ENCODE measurements around the gene AXDND1. TPM values are rescaled to one million over a fixed set of nuclear protein-coding genes. Genes with fewer than 3 reads are reported as not detected.
"Not testable (repeated sequence)": the region's sequence is repeated elsewhere in the genome, so short reads cannot be mapped to it uniquely, and the experiment has no call there.

AXDND1 gene
- total RNA-seq, 5 donors from 2014 or later (not counting 1 experiment from before 2014, with no cell fraction given), result 0.19 to 1.5 (median 0.77) TPM; not detected in 2

- H3K27ac Mint-ChIP-seq, result no peak overlapping the region
- CTCF ChIA-PET, result no interaction called here
Observed at GRCh38 chr1:179376223-179376622, 10.5 kb downstream of the AXDND1 start.

GRCh38 chr1:179380299-179380698, 14.5 kb downstream of the AXDND1 start:
- Mint-ChIP-seq H3K36me3 (no peaks in the 10 kb centered on the region), H3K27me3 (no peaks in the 10 kb centered on the region), H3K4me3 (no peak overlapping the region), H3K27ac (no peak overlapping the region), H3K4me1 (no peaks in the 10 kb centered on the region), H3K9me3 (no peaks in the 10 kb centered on the region)
- peaks cover 0 to 2% of the 10 kb centered on the region in 2 experiments for H3K27me3 ChIP-seq (replicated peaks in 1 of 2; ENCODE audit: control insufficient read depth in 2 of 2, extremely low read depth in 1 of 2, insufficient read depth in 2 of 2, low read length in 1 of 2)
- ChIA-PET CTCF (no interaction called here), POLR2A (no interaction called here)
- ATAC-seq (replicated peaks in 1 of 4), result no peak
- no peaks in the 10 kb centered on the region for H3K36me3 ChIP-seq (ENCODE audit: control insufficient read depth in 2 of 2, extremely low read depth in 1 of 2, insufficient read depth in 1 of 2, low read length in 1 of 2)
- no peak for DNase-seq
- H3K27ac ChIP-seq (ENCODE audit: low read length), result no peak overlapping the region
- H3K4me3 ChIP-seq (ENCODE audit: control insufficient read depth in 1 of 2, extremely low read depth in 1 of 2, low read length in 1 of 2), result no peak overlapping the region
- no peaks in the 10 kb centered on the region for H3K9me3 ChIP-seq
- H3K4me1 ChIP-seq (ENCODE audit: control insufficient read depth in 1 of 2, extremely low read depth in 1 of 2, insufficient read depth in 2 of 2, low read length in 2 of 2), result no peaks in the 10 kb centered on the region

More at GRCh38 chr1:179376223-179376622, 10.5 kb downstream of the AXDND1 start:
- ATAC-seq (replicated peaks in 1 of 4) (no peak), DNase-seq (no peak)
- no peaks in the 10 kb centered on the region for H3K9me3 Mint-ChIP-seq
- H3K4me1 Mint-ChIP-seq, result no peaks in the 10 kb centered on the region
- no peak overlapping the region for H3K4me3 ChIP-seq (ENCODE audit: control insufficient read depth in 1 of 2, extremely low read depth in 1 of 2, low read length in 1 of 2)
- H3K36me3 ChIP-seq (ENCODE audit: control insufficient read depth in 2 of 2, extremely low read depth in 1 of 2, insufficient read depth in 1 of 2, low read length in 1 of 2), result no peaks in the 10 kb centered on the region
- H3K27me3 Mint-ChIP-seq, result peaks cover 0 to 7% of the 10 kb centered on the region in 2 donors
- H3K36me3 Mint-ChIP-seq, result no peaks in the 10 kb centered on the region
- peaks cover 0 to 2% of the 10 kb centered on the region in 2 experiments for H3K27me3 ChIP-seq (replicated peaks in 1 of 2; ENCODE audit: control insufficient read depth in 2 of 2, extremely low read depth in 1 of 2, insufficient read depth in 2 of 2, low read length in 1 of 2)
- H3K9me3 ChIP-seq, result no peaks in the 10 kb centered on the region
- 100% methylated on average over 1 of the region's 6 CpGs for WGBS (ENCODE audit: insufficient coverage)
- H3K4me3 Mint-ChIP-seq, result no peak overlapping the region
- POLR2A ChIA-PET, result no interaction called here
- H3K27ac ChIP-seq (ENCODE audit: low read length), result no peak overlapping the region
- no peaks in the 10 kb centered on the region for H3K4me1 ChIP-seq (ENCODE audit: control insufficient read depth in 1 of 2, extremely low read depth in 1 of 2, insufficient read depth in 2 of 2, low read length in 2 of 2)

DNA sequence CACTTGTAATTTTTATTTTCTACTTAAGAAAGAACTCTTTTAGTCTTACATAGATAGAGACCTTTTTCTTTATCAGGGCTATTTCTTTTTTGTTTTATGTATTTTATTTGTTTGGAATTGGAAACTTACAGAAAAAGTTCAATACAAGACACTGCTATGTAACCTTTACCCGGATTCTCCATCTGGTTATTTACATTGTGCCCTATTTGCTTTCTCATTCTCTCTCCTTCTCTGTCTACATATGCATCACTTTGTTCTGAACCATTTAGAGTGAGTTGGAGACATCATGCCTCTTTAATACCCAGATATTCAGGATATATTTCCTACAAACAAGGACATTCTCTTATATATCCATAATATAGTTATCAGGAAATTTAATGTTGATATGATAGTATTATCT, 18.3 kb downstream of the AXDND1 start:
- POLR2A ChIA-PET, result no interaction called here

DNA sequence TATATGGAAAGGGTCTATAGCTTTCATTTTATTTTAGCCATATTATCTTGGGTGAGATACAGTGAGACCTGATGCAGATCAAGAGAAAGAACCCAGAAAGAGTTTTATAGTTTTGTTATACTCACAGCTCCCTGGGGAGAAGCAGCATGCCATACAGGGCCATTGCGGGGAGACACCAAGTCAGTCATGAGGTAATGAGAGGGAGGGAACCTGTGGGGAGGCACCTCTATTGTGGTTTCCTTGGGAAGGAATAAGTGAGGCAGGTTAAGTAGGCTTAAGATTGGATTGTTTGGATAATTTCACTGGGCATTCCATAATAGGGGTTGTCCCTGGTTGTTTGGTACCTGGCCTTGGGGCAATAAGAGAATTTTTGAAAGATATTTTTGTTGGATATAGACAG, 19.7 kb downstream of the AXDND1 start:
- Mint-ChIP-seq H3K36me3 (no peaks in the 10 kb centered on the region), H3K27ac (no peak overlapping the region), H3K9me3 (no peaks in the 10 kb centered on the region), H3K4me1 (no peaks in the 10 kb centered on the region), H3K4me3 (no peak overlapping the region), H3K27me3 (no peaks in the 10 kb centered on the region)
- no CpG with 5 or more reads among the region's 1 CpG for WGBS (ENCODE audit: insufficient coverage)
- Histone ChIP-seq H3K36me3 (ENCODE audit: control insufficient read depth in 2 of 2, extremely low read depth in 1 of 2, insufficient read depth in 1 of 2, low read length in 1 of 2) (no peaks in the 10 kb centered on the region), H3K4me3 (ENCODE audit: control insufficient read depth in 1 of 2, extremely low read depth in 1 of 2, low read length in 1 of 2) (no peak overlapping the region), H3K27ac (ENCODE audit: low read length) (no peak overlapping the region), H3K9me3 (no peaks in the 10 kb centered on the region), H3K27me3 (replicated peaks in 1 of 2; ENCODE audit: control insufficient read depth in 2 of 2, extremely low read depth in 1 of 2, insufficient read depth in 2 of 2, low read length in 1 of 2) (no peaks in the 10 kb centered on the region), H3K4me1 (ENCODE audit: control insufficient read depth in 1 of 2, extremely low read depth in 1 of 2, insufficient read depth in 2 of 2, low read length in 2 of 2) (no peaks in the 10 kb centered on the region)
- ChIA-PET POLR2A (interaction anchor here in 1 of 2 donors (0.7 kb wide), 1 partner anchor 240 kb away, joined by 3 read pairs; no protein-coding TSS in a partner anchor), CTCF (no interaction called here)
- ATAC-seq (replicated peaks in 1 of 4) (no peak), DNase-seq (no peak)

More for the DNA sequence above, 18.3 kb downstream of the AXDND1 start:
- CTCF ChIA-PET, result no interaction called here
- no peak for ATAC-seq (replicated peaks in 1 of 4)
- H3K36me3 ChIP-seq (ENCODE audit: control insufficient read depth in 2 of 2, extremely low read depth in 1 of 2, insufficient read depth in 1 of 2, low read length in 1 of 2), result no peaks in the 10 kb centered on the region
- H3K27me3 Mint-ChIP-seq, result no peaks in the 10 kb centered on the region
- no peak overlapping the region for H3K27ac Mint-ChIP-seq
- H3K27me3 ChIP-seq (replicated peaks in 1 of 2; ENCODE audit: control insufficient read depth in 2 of 2, extremely low read depth in 1 of 2, insufficient read depth in 2 of 2, low read length in 1 of 2), result no peaks in the 10 kb centered on the region
- no peaks in the 10 kb centered on the region for H3K4me1 ChIP-seq (ENCODE audit: control insufficient read depth in 1 of 2, extremely low read depth in 1 of 2, insufficient read depth in 2 of 2, low read length in 2 of 2)
- no peak overlapping the region for H3K4me3 Mint-ChIP-seq
- no peaks in the 10 kb centered on the region for H3K9me3 ChIP-seq
- no peaks in the 10 kb centered on the region for H3K4me1 Mint-ChIP-seq
- DNase-seq, result no peak
- no peaks in the 10 kb centered on the region for H3K9me3 Mint-ChIP-seq
- H3K4me3 ChIP-seq (ENCODE audit: control insufficient read depth in 1 of 2, extremely low read depth in 1 of 2, low read length in 1 of 2), result no peak overlapping the region
- no CpG with 5 or more reads among the region's 1 CpG for WGBS (ENCODE audit: insufficient coverage)
- no peaks in the 10 kb centered on the region for H3K36me3 Mint-ChIP-seq
- no peak overlapping the region for H3K27ac ChIP-seq (ENCODE audit: low read length)

GRCh38 chr1:179393721-179394120, 27.9 kb downstream of the AXDND1 start:
- H3K36me3 ChIP-seq (ENCODE audit: control insufficient read depth in 2 of 2, extremely low read depth in 1 of 2, insufficient read depth in 1 of 2, low read length in 1 of 2), result no peaks in the 10 kb centered on the region
- no CpG with 5 or more reads among the region's 3 CpGs for WGBS (ENCODE audit: insufficient coverage)
- H3K4me3 ChIP-seq (ENCODE audit: control insufficient read depth in 1 of 2, extremely low read depth in 1 of 2, low read length in 1 of 2), result no peak overlapping the region
- H3K27ac ChIP-seq (ENCODE audit: low read length), result no peak overlapping the region
- Mint-ChIP-seq H3K4me3 (no peak overlapping the region), H3K36me3 (peaks cover 15% of the 10 kb centered on the region), H3K4me1 (no peaks in the 10 kb centered on the region), H3K27me3 (peaks cover 8 to 14% of the 10 kb centered on the region in 2 donors), H3K9me3 (peaks cover 5 to 20% (median 10%) of the 10 kb centered on the region in 3 donors), H3K27ac (no peak overlapping the region)
- ChIA-PET POLR2A (no interaction called here), CTCF (no interaction called here)
- no peaks in the 10 kb centered on the region for H3K9me3 ChIP-seq
- ATAC-seq (replicated peaks in 1 of 4), result no peak
- DNase-seq, result no peak
- peaks cover 0 to 7% of the 10 kb centered on the region in 2 experiments for H3K27me3 ChIP-seq (replicated peaks in 1 of 2; ENCODE audit: control insufficient read depth in 2 of 2, extremely low read depth in 1 of 2, insufficient read depth in 2 of 2, low read length in 1 of 2)
- H3K4me1 ChIP-seq (ENCODE audit: control insufficient read depth in 1 of 2, extremely low read depth in 1 of 2, insufficient read depth in 2 of 2, low read length in 2 of 2), result no peaks in the 10 kb centered on the region

DNA sequence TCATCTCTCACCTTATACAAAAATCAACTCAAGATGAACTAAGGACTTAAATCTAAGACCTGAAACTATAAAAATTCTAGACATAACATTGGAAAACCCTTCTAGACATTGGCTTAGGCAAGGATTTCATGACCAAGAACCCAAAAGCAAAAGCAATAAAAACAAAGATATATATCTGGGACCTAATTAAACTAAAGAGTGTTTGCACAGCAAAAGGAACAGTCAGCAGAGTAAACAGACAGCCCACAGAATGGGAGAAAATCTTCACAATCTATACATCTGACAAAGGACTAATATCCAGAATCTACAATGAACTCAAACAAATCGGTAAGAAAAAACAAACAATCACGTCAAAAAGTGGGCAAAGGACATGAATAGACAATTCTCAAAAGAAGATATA, 33.6 kb downstream of the AXDND1 start:
- WGBS (ENCODE audit: insufficient coverage), result 100% methylated on average over 2 of the region's 2 CpGs
- H3K4me3 ChIP-seq (ENCODE audit: control insufficient read depth in 1 of 2, extremely low read depth in 1 of 2, low read length in 1 of 2); H3K9me3 Mint-ChIP-seq; H3K4me1 ChIP-seq (ENCODE audit: control insufficient read depth in 1 of 2, extremely low read depth in 1 of 2, insufficient read depth in 2 of 2, low read length in 2 of 2); H3K9me3 ChIP-seq; CTCF ChIA-PET; H3K27ac Mint-ChIP-seq; DNase-seq; H3K27me3 ChIP-seq (replicated peaks in 1 of 2; ENCODE audit: control insufficient read depth in 2 of 2, extremely low read depth in 1 of 2, insufficient read depth in 2 of 2, low read length in 1 of 2); H3K4me1 Mint-ChIP-seq; POLR2A ChIA-PET; H3K4me3 Mint-ChIP-seq; H3K36me3 ChIP-seq (ENCODE audit: control insufficient read depth in 2 of 2, extremely low read depth in 1 of 2, insufficient read depth in 1 of 2, low read length in 1 of 2); H3K27ac ChIP-seq (ENCODE audit: low read length); H3K36me3 Mint-ChIP-seq; ATAC-seq (replicated peaks in 1 of 4): not testable (repeated sequence)
- H3K27me3 Mint-ChIP-seq, result peaks cover 5 to 14% of the 10 kb centered on the region in 2 donors

GRCh38 chr1:179417760-179418159, 52.0 kb downstream of the AXDND1 start:
- H3K4me3 Mint-ChIP-seq; H3K36me3 Mint-ChIP-seq; CTCF ChIA-PET; ATAC-seq (replicated peaks in 1 of 4); H3K36me3 ChIP-seq (ENCODE audit: control insufficient read depth in 2 of 2, extremely low read depth in 1 of 2, insufficient read depth in 1 of 2, low read length in 1 of 2); H3K4me1 ChIP-seq (ENCODE audit: control insufficient read depth in 1 of 2, extremely low read depth in 1 of 2, insufficient read depth in 2 of 2, low read length in 2 of 2); H3K9me3 Mint-ChIP-seq; H3K27ac ChIP-seq (ENCODE audit: low read length); H3K9me3 ChIP-seq; H3K4me1 Mint-ChIP-seq; H3K4me3 ChIP-seq (ENCODE audit: control insufficient read depth in 1 of 2, extremely low read depth in 1 of 2, low read length in 1 of 2); POLR2A ChIA-PET; H3K27me3 ChIP-seq (replicated peaks in 1 of 2; ENCODE audit: control insufficient read depth in 2 of 2, extremely low read depth in 1 of 2, insufficient read depth in 2 of 2, low read length in 1 of 2); DNase-seq; H3K27me3 Mint-ChIP-seq; H3K27ac Mint-ChIP-seq: not testable (repeated sequence)
- no CpG with 5 or more reads among the region's 3 CpGs for WGBS (ENCODE audit: insufficient coverage)
